ENCODE results near the gene VAV2.

GRCh38 chr9:133857639-133858038, 134.5 kb downstream of the VAV2 start:
- TF ChIP-seq CTCF (IDR thresholded peaks at IDR 0.05) (no peak), POLR2AphosphoS5 (IDR thresholded peaks at IDR 0.05; ENCODE audit: insufficient read depth in 1 of 2, low read depth in 1 of 2) (no peak), POLR2A (IDR thresholded peaks at IDR 0.05) (no peak)
